Measurements from ENCODE around the gene FOLR2. TPM values are rescaled to one million over a fixed set of nuclear protein-coding genes. Genes with fewer than 3 reads are reported as not detected.

FOLR2 gene
- total and polyA plus RNA-seq, 2 of the 8 experiments (the other 6 are each of a cell fraction or from before 2014, with no cell fraction given), result not detected

DNA sequence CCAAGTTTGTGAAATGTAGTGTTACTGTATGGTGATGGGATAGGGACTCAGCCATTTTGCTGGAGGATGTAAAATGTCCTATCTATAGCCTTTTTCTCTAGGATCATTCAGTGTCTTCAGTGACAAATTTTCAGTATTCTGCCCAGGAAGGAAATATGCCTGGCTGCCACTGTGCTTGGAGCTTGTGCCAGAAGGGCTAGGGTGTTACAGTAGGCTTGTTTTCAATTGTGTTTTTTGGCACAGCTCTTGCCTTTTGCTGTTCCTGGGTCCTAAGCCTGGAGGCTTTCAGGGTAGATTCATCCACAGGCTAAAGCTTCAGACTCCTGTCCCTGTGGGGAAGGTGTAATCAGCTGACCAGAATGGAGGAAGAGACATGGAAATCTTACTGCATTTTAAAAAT lies 49.4 kb downstream of the FOLR2 start:
- peak overlapping the region; percentile 15; the same call in 1 of the 2 replicates for H2AFZ ChIP-seq (ENCODE audit: low read length)
- TF ChIP-seq NRF1 (IDR thresholded peaks at IDR 0.05; ENCODE audit: low read depth, low read length) (no peak), JUN (IDR thresholded peaks at IDR 0.05; ENCODE audit: low read depth, low read length) (no peak), HDAC6 (IDR thresholded peaks at IDR 0.05; ENCODE audit: low read depth, low read length) (no peak), RNF2 (IDR thresholded peaks at IDR 0.05; ENCODE audit: borderline replicate concordance, low read depth, low read length, missing control alignments, poor library complexity, severe bottlenecking) (no peak), MAFK (IDR thresholded peaks at IDR 0.05; ENCODE audit: low read depth, low read length) (no peak), SIX5 (IDR thresholded peaks at IDR 0.05; ENCODE audit: low read depth, low read length) (no peak), SIRT6 (IDR thresholded peaks at IDR 0.05; ENCODE audit: low read length) (no peak), TAF7 (optimal IDR thresholded peaks at IDR 0.05; ENCODE audit: borderline replicate concordance, low read depth, low read length) (no peak), YY1 (IDR thresholded peaks at IDR 0.05; ENCODE audit: low read depth, low read length) (no peak), GTF2F1 (IDR thresholded peaks at IDR 0.05; ENCODE audit: borderline replicate concordance, low read depth, low read length) (no peak), RAD21 (IDR thresholded peaks at IDR 0.05 in 1 of 2, conservative IDR thresholded peaks at IDR 0.05 in 1 of 2; ENCODE audit: low read depth in 2 of 2, low read length in 2 of 2) (no peak), EGR1 (IDR thresholded peaks at IDR 0.05; ENCODE audit: borderline replicate concordance, low read depth, low read length) (no peak)
- TF ChIP-seq, protein P1, sequence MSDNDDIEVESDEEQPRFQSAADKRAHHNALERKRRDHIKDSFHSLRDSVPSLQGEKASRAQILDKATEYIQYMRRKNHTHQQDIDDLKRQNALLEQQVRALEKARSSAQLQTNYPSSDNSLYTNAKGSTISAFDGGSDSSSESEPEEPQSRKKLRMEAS (IDR thresholded peaks at IDR 0.05), result no peak
- TF ChIP-seq, protein P2, sequence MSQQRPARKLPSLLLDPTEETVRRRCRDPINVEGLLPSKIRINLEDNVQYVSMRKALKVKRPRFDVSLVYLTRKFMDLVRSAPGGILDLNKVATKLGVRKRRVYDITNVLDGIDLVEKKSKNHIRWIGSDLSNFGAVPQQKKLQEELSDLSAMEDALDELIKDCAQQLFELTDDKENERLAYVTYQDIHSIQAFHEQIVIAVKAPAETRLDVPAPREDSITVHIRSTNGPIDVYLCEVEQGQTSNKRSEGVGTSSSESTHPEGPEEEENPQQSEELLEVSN (IDR thresholded peaks at IDR 0.05), result no peak

More for the DNA sequence above, 49.4 kb downstream of the FOLR2 start:
- no peak overlapping the region for H2BK20ac ChIP-seq (ENCODE audit: low read length)
- no peaks in the 10 kb centered on the region for H4K20me1 ChIP-seq (replicated peaks in 1 of 2; ENCODE audit: control insufficient read depth in 1 of 2, insufficient read depth in 2 of 2, low read length in 2 of 2)
- H3K4ac ChIP-seq (replicated peaks; ENCODE audit: insufficient read length, low read depth, low read length), result no peak overlapping the region
- no peak overlapping the region for H3K56ac ChIP-seq (replicated peaks; ENCODE audit: insufficient read length, low read depth, low read length)
- H3K9me3 ChIP-seq (ENCODE audit: insufficient read depth in 2 of 2, low read depth in 1 of 2, low read length in 1 of 2), result no peaks in the 10 kb centered on the region
- H3K23me2 ChIP-seq (ENCODE audit: low read depth, low read length), result no peaks in the 10 kb centered on the region
- H3K27me3 ChIP-seq (replicated peaks in 1 of 4; ENCODE audit: control insufficient read depth in 3 of 4, extremely low read depth in 1 of 4, insufficient read depth in 3 of 4, low read length in 3 of 4), result no peaks in the 10 kb centered on the region; a peak in 1 of 7 replicates
- DNase-seq (ENCODE audit: low read depth in 1 of 2, low spot score in 2 of 2) (no peak), FAIRE-seq (no peak)
- H2BK120ac ChIP-seq (replicated peaks; ENCODE audit: low read depth, low read length), result no peak overlapping the region
- H2BK12ac ChIP-seq (ENCODE audit: low read depth, low read length), result no peak overlapping the region
- H2AK5ac ChIP-seq (ENCODE audit: low read depth, low read length), result no peak overlapping the region
- ChIA-PET POLR2A (ENCODE audit: partially characterized antibody) (interaction anchor here (1.1 kb wide), 1 partner anchor 153 kb away, joined by 4 read pairs; no protein-coding TSS in a partner anchor), CTCF (ENCODE audit: partially characterized antibody) (interaction anchor here (0.5 to 1.8 kb wide), 4 partner anchors 26 to 154 kb away, joined by 3 to 5 read pairs (median 4); no protein-coding TSS in a partner anchor)
- no peak overlapping the region for H2BK5ac ChIP-seq (ENCODE audit: low read depth, low read length)
- H4K91ac ChIP-seq (replicated peaks; ENCODE audit: insufficient read length, low read length), result no peak overlapping the region
- H3K36me3 ChIP-seq (ENCODE audit: control insufficient read depth in 2 of 4, insufficient read depth in 4 of 4, low read length in 3 of 4), result no peaks in the 10 kb centered on the region
- H2BK15ac ChIP-seq (ENCODE audit: low read length), result no peak overlapping the region
- no peaks in the 10 kb centered on the region for H3K79me2 ChIP-seq (ENCODE audit: control insufficient read depth in 1 of 2, insufficient read depth in 2 of 2, low read length in 2 of 2)
- H3K18ac ChIP-seq (ENCODE audit: extremely low read depth, low read length), result no peak overlapping the region
- no peak overlapping the region for H4K5ac ChIP-seq (ENCODE audit: insufficient read length, low read depth, low read length)
- no peak overlapping the region for H3K4me3 ChIP-seq (ENCODE audit: extremely low read depth in 1 of 4, insufficient read depth in 2 of 4, low read depth in 3 of 4, low read length in 4 of 4)
- no peaks in the 10 kb centered on the region for H3K79me1 ChIP-seq (ENCODE audit: low read depth, low read length)
- no peaks in the 10 kb centered on the region for H3K4me1 ChIP-seq (replicated peaks in 1 of 4; ENCODE audit: control insufficient read depth in 3 of 4, insufficient read depth in 4 of 4, low read length in 3 of 4)
- no peak overlapping the region for H3K9ac ChIP-seq (replicated peaks in 1 of 4; ENCODE audit: extremely low read depth in 1 of 4, low read depth in 3 of 4, low read length in 3 of 4)
- no peak overlapping the region for H3K4me2 ChIP-seq (ENCODE audit: insufficient read depth in 1 of 2, low read depth in 2 of 2, low read length in 2 of 2)
- H3K23ac ChIP-seq (ENCODE audit: insufficient read length), result no peak overlapping the region
- no peak overlapping the region for H4K8ac ChIP-seq (ENCODE audit: extremely low read depth, insufficient read depth, low read length)
- no peak overlapping the region for H3K27ac ChIP-seq (ENCODE audit: low read depth, low read length)
- H3K14ac ChIP-seq (ENCODE audit: insufficient read length), result no peak overlapping the region

Measured in H1 (cell line).